ENCODE data around the gene ANGPTL2. TPM values are rescaled to one million over a fixed set of nuclear protein-coding genes. Genes with fewer than 3 reads are reported as not detected.

The ANGPTL2 gene
- total RNA-seq, 1 donor from 2014 or later, result 39.7 TPM

GRCh38 chr9:127133739-127134167 lies 11.3 kb upstream of the ANGPTL2 start:
- H3K27me3 Mint-ChIP-seq (ENCODE audit: low read depth), result no peaks in the 10 kb centered on the region
- H3K9me3 Mint-ChIP-seq (ENCODE audit: low read depth), result no peaks in the 10 kb centered on the region
- H3K27ac Mint-ChIP-seq (ENCODE audit: unreplicated experiment), result peak overlapping the region; percentile 98
- no peaks in the 10 kb centered on the region for H3K36me3 Mint-ChIP-seq (ENCODE audit: low read depth)
- peak; percentile 53 for DNase-seq (ENCODE audit: low spot score)
- peaks cover 55% of the 10 kb centered on the region for H3K4me1 Mint-ChIP-seq (ENCODE audit: low read depth)
- peak overlapping the region; percentile 51 for H3K4me3 Mint-ChIP-seq (ENCODE audit: unreplicated experiment)
- TF ChIP-seq CTCF (IDR thresholded peaks at IDR 0.05), result peak; percentile 5

DNA sequence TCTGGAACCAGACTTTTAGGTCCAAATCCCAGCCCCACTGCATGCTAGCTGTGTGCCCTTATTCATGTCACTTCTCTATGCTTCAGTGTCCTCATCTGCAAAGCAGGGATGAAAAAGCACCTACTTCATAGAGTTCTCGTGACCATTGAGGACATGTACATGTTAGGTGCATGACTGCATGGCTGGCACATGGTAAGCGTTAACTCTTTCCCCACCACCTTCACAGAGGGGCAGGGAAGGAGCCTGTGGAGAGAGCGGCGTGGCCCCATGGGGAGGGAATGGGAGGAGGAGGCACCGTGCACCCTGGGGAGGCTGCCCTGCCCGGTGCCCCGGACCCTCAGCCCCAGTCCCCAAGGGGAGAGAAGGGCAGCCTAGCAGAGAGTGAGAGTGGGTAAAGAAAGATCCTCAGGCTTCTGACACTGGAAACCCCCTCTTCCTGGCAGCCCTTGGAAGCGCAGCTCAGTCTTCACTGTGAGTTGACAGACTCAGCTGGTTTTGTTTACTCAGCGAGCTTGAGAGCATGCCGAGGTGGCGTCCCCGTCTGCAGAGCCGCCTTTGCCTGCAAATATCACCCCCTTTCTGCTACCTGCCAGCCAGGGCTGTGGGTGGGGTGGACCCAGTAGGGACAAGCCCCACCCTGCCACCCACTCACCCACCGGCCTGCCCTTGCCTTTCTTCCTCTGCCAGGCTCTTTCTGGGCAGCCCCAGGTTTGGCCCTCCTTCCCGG lies 10.6 kb upstream of the ANGPTL2 start:
- Mint-ChIP-seq H3K4me3 (ENCODE audit: unreplicated experiment) (peak overlapping the region; percentile 51), H3K27me3 (ENCODE audit: low read depth) (no peaks in the 10 kb centered on the region), H3K4me1 (ENCODE audit: low read depth) (peaks cover 53% of the 10 kb centered on the region), H3K27ac (ENCODE audit: unreplicated experiment) (peak overlapping the region; percentile 98), H3K9me3 (ENCODE audit: low read depth) (no peaks in the 10 kb centered on the region), H3K36me3 (ENCODE audit: low read depth) (no peaks in the 10 kb centered on the region)
- DNase-seq (ENCODE audit: low spot score), result peak; percentile 79
- TF ChIP-seq CTCF (IDR thresholded peaks at IDR 0.05), result no peak

GRCh38 chr9:127132375-127132774 lies 9.9 kb upstream of the ANGPTL2 start:
- Mint-ChIP-seq H3K27me3 (ENCODE audit: low read depth) (no peaks in the 10 kb centered on the region), H3K9me3 (ENCODE audit: low read depth) (no peaks in the 10 kb centered on the region), H3K4me1 (ENCODE audit: low read depth) (peaks cover 52% of the 10 kb centered on the region), H3K36me3 (ENCODE audit: low read depth) (no peaks in the 10 kb centered on the region), H3K4me3 (ENCODE audit: unreplicated experiment) (no peak overlapping the region), H3K27ac (ENCODE audit: unreplicated experiment) (peak overlapping the region; percentile 86)
- TF ChIP-seq CTCF (IDR thresholded peaks at IDR 0.05), result no peak
- peak; percentile 35 for DNase-seq (ENCODE audit: low spot score)

DNA sequence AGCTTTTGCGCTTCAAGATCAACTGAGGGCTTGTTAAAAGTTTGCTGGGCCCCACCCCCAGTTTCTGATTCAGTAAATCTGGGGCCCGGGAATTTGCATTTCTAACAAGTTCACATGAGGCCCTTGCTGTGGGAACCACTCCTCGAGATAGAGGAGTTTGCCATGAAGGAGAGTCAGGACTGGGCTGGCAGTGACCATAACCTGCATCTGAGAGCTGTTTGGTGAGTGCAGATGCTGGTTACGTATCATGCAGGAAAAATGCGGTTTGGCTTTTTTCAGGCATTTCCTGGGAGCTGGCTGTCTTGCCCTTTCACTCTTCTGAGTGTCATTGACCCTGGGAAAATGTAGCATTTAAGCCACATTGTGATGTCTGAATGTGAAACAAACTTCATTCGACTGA lies 9.4 kb upstream of the ANGPTL2 start:
- H3K27ac Mint-ChIP-seq (ENCODE audit: unreplicated experiment), result no peak overlapping the region
- H3K27me3 Mint-ChIP-seq (ENCODE audit: low read depth), result no peaks in the 10 kb centered on the region
- DNase-seq (ENCODE audit: low spot score), result no peak
- H3K4me3 Mint-ChIP-seq (ENCODE audit: unreplicated experiment), result no peak overlapping the region
- TF ChIP-seq CTCF (IDR thresholded peaks at IDR 0.05), result no peak
- H3K9me3 Mint-ChIP-seq (ENCODE audit: low read depth), result no peaks in the 10 kb centered on the region
- H3K4me1 Mint-ChIP-seq (ENCODE audit: low read depth), result peaks cover 57% of the 10 kb centered on the region
- no peaks in the 10 kb centered on the region for H3K36me3 Mint-ChIP-seq (ENCODE audit: low read depth)

- H3K4me3 Mint-ChIP-seq (ENCODE audit: unreplicated experiment), result no peak overlapping the region
- H3K4me1 Mint-ChIP-seq (ENCODE audit: low read depth), result peaks cover 64% of the 10 kb centered on the region
- no peaks in the 10 kb centered on the region for H3K27me3 Mint-ChIP-seq (ENCODE audit: low read depth)
- no peaks in the 10 kb centered on the region for H3K36me3 Mint-ChIP-seq (ENCODE audit: low read depth)
- H3K27ac Mint-ChIP-seq (ENCODE audit: unreplicated experiment), result no peak overlapping the region
- no peak for TF ChIP-seq CTCF (IDR thresholded peaks at IDR 0.05)
- H3K9me3 Mint-ChIP-seq (ENCODE audit: low read depth), result no peaks in the 10 kb centered on the region
- no peak for DNase-seq (ENCODE audit: low spot score)
Measured at GRCh38 chr9:127130661-127131538, 8.5 kb upstream of the ANGPTL2 start.

All from chondrocyte (in vitro differentiated cells).